Measurements from ENCODE around the gene SPDYC.

The SPDYC gene

DNA sequence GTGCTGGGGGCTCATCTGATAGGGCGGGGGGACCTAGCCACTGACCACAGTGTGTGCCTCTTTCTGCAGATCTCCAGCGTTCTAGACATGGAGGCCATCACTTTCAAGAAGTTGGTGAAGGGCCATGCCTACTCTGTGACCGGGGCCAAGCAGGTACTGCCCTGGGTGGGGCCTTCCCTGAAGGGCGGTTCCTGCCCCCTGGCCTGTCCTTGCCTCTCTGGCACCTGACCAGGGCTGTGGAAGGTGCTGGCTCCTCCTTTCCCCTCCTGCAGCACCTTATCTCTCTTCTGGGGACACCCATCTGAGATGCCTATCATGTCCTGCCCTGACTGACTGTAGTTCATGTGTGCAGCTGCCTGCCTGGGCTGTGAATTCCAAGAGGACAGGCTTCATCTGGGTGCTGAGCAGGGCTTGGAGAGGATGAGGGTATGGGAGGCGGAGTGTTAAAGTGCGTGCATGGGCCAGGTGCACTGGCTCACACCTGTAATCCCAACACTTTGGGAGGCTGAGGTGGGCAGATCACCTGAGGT lies 17.2 kb downstream of the SPDYC start:
- H3K27me3 ChIP-seq (ENCODE audit: insufficient read depth, low read length): no peaks in the 10 kb centered on the region
- H3K79me2 ChIP-seq (ENCODE audit: control insufficient read depth, insufficient read depth, low read length, unreplicated experiment): peaks cover 20% of the 10 kb centered on the region
- peaks cover 9% of the 10 kb centered on the region for H3K4me1 ChIP-seq (ENCODE audit: control insufficient read depth, insufficient read depth, low read length, unreplicated experiment)
- no peak overlapping the region for H3K27ac ChIP-seq (ENCODE audit: low read depth, low read length)
- H3K36me3 ChIP-seq (ENCODE audit: insufficient read depth, low read length): peaks cover 12% of the 10 kb centered on the region
- H3K4me3 ChIP-seq (ENCODE audit: low read depth, low read length): no peak overlapping the region
- no peak overlapping the region for H2AFZ ChIP-seq (ENCODE audit: low read length, unreplicated experiment)

- Histone ChIP-seq H3K4me1 (ENCODE audit: control insufficient read depth, insufficient read depth, low read length, unreplicated experiment) (peaks cover 5% of the 10 kb centered on the region), H3K4me3 (ENCODE audit: low read depth, low read length) (no peak overlapping the region), H3K36me3 (ENCODE audit: insufficient read depth, low read length) (peaks cover 14% of the 10 kb centered on the region), H2AFZ (ENCODE audit: low read length, unreplicated experiment) (no peak overlapping the region), H3K27ac (ENCODE audit: low read depth, low read length) (no peak overlapping the region), H3K79me2 (ENCODE audit: control insufficient read depth, insufficient read depth, low read length, unreplicated experiment) (peaks cover 12% of the 10 kb centered on the region), H3K27me3 (ENCODE audit: insufficient read depth, low read length) (no peaks in the 10 kb centered on the region)
Observed at GRCh38 chr11:65187971-65188461, 18.0 kb downstream of the SPDYC start.

- H3K27me3 ChIP-seq (ENCODE audit: insufficient read depth, low read length): no peaks in the 10 kb centered on the region
- H3K4me1 ChIP-seq (ENCODE audit: control insufficient read depth, insufficient read depth, low read length, unreplicated experiment): peaks cover under 1% of the 10 kb centered on the region
- no peak overlapping the region for H2AFZ ChIP-seq (ENCODE audit: low read length, unreplicated experiment)
- peaks cover 7% of the 10 kb centered on the region for H3K79me2 ChIP-seq (ENCODE audit: control insufficient read depth, insufficient read depth, low read length, unreplicated experiment)
- peaks cover 14% of the 10 kb centered on the region for H3K36me3 ChIP-seq (ENCODE audit: insufficient read depth, low read length)
- H3K4me3 ChIP-seq (ENCODE audit: low read depth, low read length): no peak overlapping the region
- H3K27ac ChIP-seq (ENCODE audit: low read depth, low read length): no peak overlapping the region
Observed at GRCh38 chr11:65188486-65188885, 18.5 kb downstream of the SPDYC start.

DNA sequence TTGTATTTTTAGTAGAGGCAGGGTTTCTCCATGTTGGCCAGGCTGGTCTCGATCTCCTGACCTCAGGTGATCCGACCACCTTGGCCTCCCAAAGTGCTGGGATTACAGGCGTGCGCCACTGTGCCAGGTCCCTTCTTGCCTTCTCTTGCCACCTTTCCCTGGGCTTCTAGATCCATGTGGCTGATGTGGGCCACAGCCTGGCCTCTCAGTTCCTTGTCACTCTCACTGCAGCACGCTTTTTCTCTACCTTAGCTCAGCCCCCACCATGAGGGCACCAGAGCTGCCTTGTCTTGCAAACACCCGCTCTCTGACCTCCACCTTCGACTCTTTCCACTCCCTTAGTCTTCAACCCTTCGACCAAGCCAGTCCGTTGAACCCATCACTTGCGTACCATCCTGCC lies 19.2 kb downstream of the SPDYC start:
- H3K4me3 ChIP-seq (ENCODE audit: low read depth, low read length): no peak overlapping the region
- H3K27ac ChIP-seq (ENCODE audit: low read depth, low read length): no peak overlapping the region
- H2AFZ ChIP-seq (ENCODE audit: low read length, unreplicated experiment): no peak overlapping the region
- peaks cover under 1% of the 10 kb centered on the region for H3K79me2 ChIP-seq (ENCODE audit: control insufficient read depth, insufficient read depth, low read length, unreplicated experiment)
- no peaks in the 10 kb centered on the region for H3K4me1 ChIP-seq (ENCODE audit: control insufficient read depth, insufficient read depth, low read length, unreplicated experiment)
- no peaks in the 10 kb centered on the region for H3K27me3 ChIP-seq (ENCODE audit: insufficient read depth, low read length)
- H3K36me3 ChIP-seq (ENCODE audit: insufficient read depth, low read length): peaks cover 14% of the 10 kb centered on the region

- H3K4me3 ChIP-seq (ENCODE audit: low read depth, low read length): no peak overlapping the region
- H3K27me3 ChIP-seq (ENCODE audit: insufficient read depth, low read length): no peaks in the 10 kb centered on the region
- H3K36me3 ChIP-seq (ENCODE audit: insufficient read depth, low read length): peaks cover 20% of the 10 kb centered on the region
- H3K79me2 ChIP-seq (ENCODE audit: control insufficient read depth, insufficient read depth, low read length, unreplicated experiment): peaks cover 3% of the 10 kb centered on the region
- H3K27ac ChIP-seq (ENCODE audit: low read depth, low read length): no peak overlapping the region
- no peak overlapping the region for H2AFZ ChIP-seq (ENCODE audit: low read length, unreplicated experiment)
- H3K4me1 ChIP-seq (ENCODE audit: control insufficient read depth, insufficient read depth, low read length, unreplicated experiment): no peaks in the 10 kb centered on the region
Observed at GRCh38 chr11:65194564-65194963, 24.5 kb downstream of the SPDYC start.

- Histone ChIP-seq H3K79me2 (ENCODE audit: control insufficient read depth, insufficient read depth, low read length, unreplicated experiment) (no peaks in the 10 kb centered on the region), H3K4me3 (ENCODE audit: low read depth, low read length) (no peak overlapping the region), H3K4me1 (ENCODE audit: control insufficient read depth, insufficient read depth, low read length, unreplicated experiment) (no peaks in the 10 kb centered on the region), H3K27ac (ENCODE audit: low read depth, low read length) (no peak overlapping the region), H3K27me3 (ENCODE audit: insufficient read depth, low read length) (no peaks in the 10 kb centered on the region), H3K36me3 (ENCODE audit: insufficient read depth, low read length) (peaks cover 4% of the 10 kb centered on the region), H2AFZ (ENCODE audit: low read length, unreplicated experiment) (no peak overlapping the region)
Observed at GRCh38 chr11:65204143-65204542, 34.1 kb downstream of the SPDYC start.

DNA sequence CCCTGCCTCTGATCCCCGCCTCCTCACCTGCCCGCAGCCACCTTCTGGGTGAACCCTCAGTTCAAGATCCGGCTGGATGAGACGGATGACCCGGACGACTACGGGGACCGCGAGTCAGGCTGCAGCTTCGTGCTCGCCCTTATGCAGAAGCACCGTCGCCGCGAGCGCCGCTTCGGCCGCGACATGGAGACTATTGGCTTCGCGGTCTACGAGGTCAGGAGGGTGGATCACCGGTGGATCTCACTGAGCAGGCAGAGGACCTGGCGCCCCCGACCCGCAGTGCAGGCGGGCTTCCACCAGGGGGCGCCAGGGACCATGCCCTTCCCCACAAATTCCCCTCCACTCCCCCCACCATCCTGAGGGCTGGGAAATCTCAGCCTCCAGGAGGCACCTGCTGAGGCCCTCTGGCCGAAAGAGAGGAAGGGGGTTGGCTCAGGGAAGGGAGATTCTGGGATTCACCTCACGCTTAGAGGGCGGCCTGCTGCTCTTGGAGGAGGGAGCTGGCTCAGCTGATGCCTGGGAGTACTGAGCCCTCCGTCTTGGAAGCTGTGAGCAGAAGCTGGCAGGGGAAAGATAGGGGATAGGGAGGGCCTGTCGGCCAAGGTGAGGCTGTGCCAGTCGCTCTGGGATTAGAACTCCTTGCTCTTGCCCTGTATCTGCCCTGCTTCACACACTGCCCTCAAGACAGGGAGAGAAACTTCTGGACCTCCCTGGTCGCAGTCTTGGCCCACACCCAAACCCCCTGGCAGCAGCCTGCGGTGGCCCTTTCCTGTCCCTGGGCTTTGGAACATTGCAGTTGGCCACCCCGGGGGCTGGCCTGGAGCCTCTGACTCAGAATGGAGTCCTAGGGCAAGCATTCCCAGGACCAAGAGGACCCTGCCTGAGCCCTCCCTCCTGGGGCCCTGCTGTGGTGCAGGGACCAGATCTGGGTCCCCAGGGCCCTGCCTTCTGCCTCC lies 34.9 kb downstream of the SPDYC start:
- Histone ChIP-seq H3K36me3 (ENCODE audit: insufficient read depth, low read length) (no peaks in the 10 kb centered on the region; the same call in 1 of the 2 replicates), H3K4me3 (ENCODE audit: low read depth, low read length) (no peak overlapping the region), H3K79me2 (ENCODE audit: control insufficient read depth, insufficient read depth, low read length, unreplicated experiment) (no peaks in the 10 kb centered on the region), H3K27me3 (ENCODE audit: insufficient read depth, low read length) (no peaks in the 10 kb centered on the region), H3K4me1 (ENCODE audit: control insufficient read depth, insufficient read depth, low read length, unreplicated experiment) (no peaks in the 10 kb centered on the region), H3K27ac (ENCODE audit: low read depth, low read length) (no peak overlapping the region), H2AFZ (ENCODE audit: low read length, unreplicated experiment) (no peak overlapping the region)

DNA sequence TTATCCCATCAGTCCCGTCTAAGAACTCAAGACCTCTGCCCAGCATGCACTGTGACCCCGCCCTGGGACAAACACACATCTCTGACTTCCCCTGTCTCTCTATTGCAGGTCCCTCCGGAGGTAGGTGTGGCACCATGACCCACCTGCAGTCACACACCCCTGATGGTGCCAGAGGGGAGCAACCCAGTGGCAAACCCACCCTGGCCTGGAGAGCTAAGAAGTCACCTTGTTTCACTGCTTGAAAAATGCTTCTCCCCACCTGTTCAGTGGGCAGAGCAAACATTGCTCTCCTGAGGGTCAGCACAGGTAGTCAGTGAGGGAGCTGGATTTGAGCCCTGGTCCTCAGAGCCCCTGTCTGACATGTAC lies 35.6 kb downstream of the SPDYC start:
- H3K4me3 ChIP-seq (ENCODE audit: low read depth, low read length): no peak overlapping the region
- H3K27ac ChIP-seq (ENCODE audit: low read depth, low read length): no peak overlapping the region
- H3K4me1 ChIP-seq (ENCODE audit: control insufficient read depth, insufficient read depth, low read length, unreplicated experiment): no peaks in the 10 kb centered on the region
- H3K79me2 ChIP-seq (ENCODE audit: control insufficient read depth, insufficient read depth, low read length, unreplicated experiment): no peaks in the 10 kb centered on the region
- H3K36me3 ChIP-seq (ENCODE audit: insufficient read depth, low read length): no peaks in the 10 kb centered on the region; the same call in 1 of the 2 replicates
- no peaks in the 10 kb centered on the region for H3K27me3 ChIP-seq (ENCODE audit: insufficient read depth, low read length)
- H2AFZ ChIP-seq (ENCODE audit: low read length, unreplicated experiment): no peak overlapping the region

DNA sequence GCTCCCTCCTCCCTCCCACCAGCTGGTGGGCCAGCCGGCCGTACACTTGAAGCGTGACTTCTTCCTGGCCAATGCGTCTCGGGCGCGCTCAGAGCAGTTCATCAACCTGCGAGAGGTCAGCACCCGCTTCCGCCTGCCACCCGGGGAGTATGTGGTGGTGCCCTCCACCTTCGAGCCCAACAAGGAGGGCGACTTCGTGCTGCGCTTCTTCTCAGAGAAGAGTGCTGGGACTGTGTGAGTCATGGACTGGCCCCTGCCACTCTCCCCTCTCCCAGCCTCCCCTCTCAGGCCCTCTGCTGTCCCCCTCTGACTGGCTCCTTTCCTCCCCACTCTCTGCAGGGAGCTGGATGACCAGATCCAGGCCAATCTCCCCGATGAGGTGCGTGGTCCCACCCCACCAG lies 36.4 kb downstream of the SPDYC start:
- no peak overlapping the region for H3K27ac ChIP-seq (ENCODE audit: low read depth, low read length)
- no peaks in the 10 kb centered on the region; the same call in 1 of the 2 replicates for H3K36me3 ChIP-seq (ENCODE audit: insufficient read depth, low read length)

GRCh38 chr11:65206901-65207300 lies 36.9 kb downstream of the SPDYC start:
- Histone ChIP-seq H3K4me1 (ENCODE audit: control insufficient read depth, insufficient read depth, low read length, unreplicated experiment) (no peaks in the 10 kb centered on the region), H3K36me3 (ENCODE audit: insufficient read depth, low read length) (no peaks in the 10 kb centered on the region; the same call in 1 of the 2 replicates), H2AFZ (ENCODE audit: low read length, unreplicated experiment) (no peak overlapping the region), H3K79me2 (ENCODE audit: control insufficient read depth, insufficient read depth, low read length, unreplicated experiment) (no peaks in the 10 kb centered on the region), H3K27me3 (ENCODE audit: insufficient read depth, low read length) (no peaks in the 10 kb centered on the region), H3K27ac (ENCODE audit: low read depth, low read length) (no peak overlapping the region), H3K4me3 (ENCODE audit: low read depth, low read length) (no peak overlapping the region)

More for the DNA sequence above, 36.4 kb downstream of the SPDYC start:
- H2AFZ ChIP-seq (ENCODE audit: low read length, unreplicated experiment): no peak overlapping the region
- no peak overlapping the region for H3K4me3 ChIP-seq (ENCODE audit: low read depth, low read length)
- H3K79me2 ChIP-seq (ENCODE audit: control insufficient read depth, insufficient read depth, low read length, unreplicated experiment): no peaks in the 10 kb centered on the region
- no peaks in the 10 kb centered on the region for H3K27me3 ChIP-seq (ENCODE audit: insufficient read depth, low read length)
- H3K4me1 ChIP-seq (ENCODE audit: control insufficient read depth, insufficient read depth, low read length, unreplicated experiment): no peaks in the 10 kb centered on the region
